Measurements from ENCODE around the gene TMEM143.

The TMEM143 gene

GRCh38 chr19:48290771-48291488, 72.8 kb downstream of the TMEM143 start:
- Histone ChIP-seq H3K9me3 (ENCODE audit: control insufficient read depth, insufficient read depth, low read length) (no peaks in the 10 kb centered on the region), H3K4me2 (ENCODE audit: low read length) (peak overlapping the region; percentile 90), H3K27ac (ENCODE audit: low read depth, low read length) (no peak overlapping the region), H3K4me3 (ENCODE audit: low read length) (peak overlapping the region; percentile 70), H3F3A (ENCODE audit: control insufficient read depth, insufficient read depth) (no peaks in the 10 kb centered on the region), H3K36me3 (ENCODE audit: control insufficient read depth, low read length) (no peaks in the 10 kb centered on the region), H4K20me1 (ENCODE audit: control insufficient read depth, insufficient read depth, low read depth, low read length) (no peaks in the 10 kb centered on the region), H3K4me1 (ENCODE audit: control insufficient read depth, low read length) (peaks cover 5% of the 10 kb centered on the region), H3K27me3 (ENCODE audit: control insufficient read depth, low read length) (peaks cover 12% of the 10 kb centered on the region), H3K9me2 (replicated peaks; ENCODE audit: control insufficient read depth, low read length) (no peaks in the 10 kb centered on the region), H3K79me2 (ENCODE audit: control insufficient read depth, low read length) (no peaks in the 10 kb centered on the region)
- no peak for TF ChIP-seq EZH2phosphoT487 (IDR thresholded peaks at IDR 0.05; ENCODE audit: borderline replicate concordance, low read length)
- TF ChIP-seq, protein P1, sequence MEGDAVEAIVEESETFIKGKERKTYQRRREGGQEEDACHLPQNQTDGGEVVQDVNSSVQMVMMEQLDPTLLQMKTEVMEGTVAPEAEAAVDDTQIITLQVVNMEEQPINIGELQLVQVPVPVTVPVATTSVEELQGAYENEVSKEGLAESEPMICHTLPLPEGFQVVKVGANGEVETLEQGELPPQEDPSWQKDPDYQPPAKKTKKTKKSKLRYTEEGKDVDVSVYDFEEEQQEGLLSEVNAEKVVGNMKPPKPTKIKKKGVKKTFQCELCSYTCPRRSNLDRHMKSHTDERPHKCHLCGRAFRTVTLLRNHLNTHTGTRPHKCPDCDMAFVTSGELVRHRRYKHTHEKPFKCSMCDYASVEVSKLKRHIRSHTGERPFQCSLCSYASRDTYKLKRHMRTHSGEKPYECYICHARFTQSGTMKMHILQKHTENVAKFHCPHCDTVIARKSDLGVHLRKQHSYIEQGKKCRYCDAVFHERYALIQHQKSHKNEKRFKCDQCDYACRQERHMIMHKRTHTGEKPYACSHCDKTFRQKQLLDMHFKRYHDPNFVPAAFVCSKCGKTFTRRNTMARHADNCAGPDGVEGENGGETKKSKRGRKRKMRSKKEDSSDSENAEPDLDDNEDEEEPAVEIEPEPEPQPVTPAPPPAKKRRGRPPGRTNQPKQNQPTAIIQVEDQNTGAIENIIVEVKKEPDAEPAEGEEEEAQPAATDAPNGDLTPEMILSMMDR (IDR thresholded peaks at IDR 0.05; ENCODE audit: low read depth, low read length, poor library complexity, severe bottlenecking) = peak; percentile 97

- Histone ChIP-seq H3K4me1 (ENCODE audit: control insufficient read depth, low read length) (peaks cover 5% of the 10 kb centered on the region), H3K9me3 (ENCODE audit: control insufficient read depth, insufficient read depth, low read length) (no peaks in the 10 kb centered on the region), H3K79me2 (ENCODE audit: control insufficient read depth, low read length) (no peaks in the 10 kb centered on the region), H3K36me3 (ENCODE audit: control insufficient read depth, low read length) (no peaks in the 10 kb centered on the region), H3K4me2 (ENCODE audit: low read length) (no peak overlapping the region), H3K9me2 (replicated peaks; ENCODE audit: control insufficient read depth, low read length) (no peaks in the 10 kb centered on the region), H3K4me3 (ENCODE audit: low read length) (no peak overlapping the region), H3K27me3 (ENCODE audit: control insufficient read depth, low read length) (peaks cover 15% of the 10 kb centered on the region), H3K27ac (ENCODE audit: low read depth, low read length) (no peak overlapping the region), H3F3A (ENCODE audit: control insufficient read depth, insufficient read depth) (no peaks in the 10 kb centered on the region), H4K20me1 (ENCODE audit: control insufficient read depth, insufficient read depth, low read depth, low read length) (no peaks in the 10 kb centered on the region)
- TF ChIP-seq EZH2phosphoT487 (IDR thresholded peaks at IDR 0.05; ENCODE audit: borderline replicate concordance, low read length) = no peak
- TF ChIP-seq, protein P1 (IDR thresholded peaks at IDR 0.05; ENCODE audit: low read depth, low read length, poor library complexity, severe bottlenecking) = no peak
Observed at GRCh38 chr19:48290401-48290770, 73.4 kb downstream of the TMEM143 start.

DNA sequence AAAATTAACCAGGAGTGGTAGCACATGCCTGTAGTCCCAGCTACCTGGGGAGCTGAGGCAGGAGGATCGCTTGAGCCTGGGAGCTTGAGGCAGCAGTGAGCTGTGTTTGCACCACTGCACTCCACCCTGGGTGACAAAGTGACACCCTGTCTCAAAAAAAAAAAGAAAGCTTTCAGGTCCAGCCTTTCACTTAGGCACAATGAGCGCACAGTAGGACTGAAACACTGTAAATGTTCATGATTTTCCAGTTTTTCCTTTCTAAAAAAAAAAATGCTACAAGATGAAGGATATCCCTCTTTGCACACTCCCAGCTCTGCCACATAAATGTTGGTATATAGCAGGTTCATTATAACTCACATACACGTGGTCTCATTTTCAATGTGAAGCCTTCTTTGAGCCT, 76.0 kb downstream of the TMEM143 start:
- Histone ChIP-seq H3F3A (ENCODE audit: control insufficient read depth, insufficient read depth) (no peaks in the 10 kb centered on the region), H3K4me3 (ENCODE audit: low read length) (no peak overlapping the region), H4K20me1 (ENCODE audit: control insufficient read depth, insufficient read depth, low read depth, low read length) (no peaks in the 10 kb centered on the region), H3K4me1 (ENCODE audit: control insufficient read depth, low read length) (peaks cover 5% of the 10 kb centered on the region), H3K9me3 (ENCODE audit: control insufficient read depth, insufficient read depth, low read length) (no peaks in the 10 kb centered on the region), H3K36me3 (ENCODE audit: control insufficient read depth, low read length) (no peaks in the 10 kb centered on the region), H3K4me2 (ENCODE audit: low read length) (no peak overlapping the region), H3K27me3 (ENCODE audit: control insufficient read depth, low read length) (peaks cover 13% of the 10 kb centered on the region), H3K9me2 (replicated peaks; ENCODE audit: control insufficient read depth, low read length) (no peaks in the 10 kb centered on the region), H3K79me2 (ENCODE audit: control insufficient read depth, low read length) (no peaks in the 10 kb centered on the region), H3K27ac (ENCODE audit: low read depth, low read length) (no peak overlapping the region)
- no peak for TF ChIP-seq EZH2phosphoT487 (IDR thresholded peaks at IDR 0.05; ENCODE audit: borderline replicate concordance, low read length)
- TF ChIP-seq, protein P1 (IDR thresholded peaks at IDR 0.05; ENCODE audit: low read depth, low read length, poor library complexity, severe bottlenecking) = no peak
